ENCODE measurements around the gene PDIA5.

PDIA5 gene

DNA sequence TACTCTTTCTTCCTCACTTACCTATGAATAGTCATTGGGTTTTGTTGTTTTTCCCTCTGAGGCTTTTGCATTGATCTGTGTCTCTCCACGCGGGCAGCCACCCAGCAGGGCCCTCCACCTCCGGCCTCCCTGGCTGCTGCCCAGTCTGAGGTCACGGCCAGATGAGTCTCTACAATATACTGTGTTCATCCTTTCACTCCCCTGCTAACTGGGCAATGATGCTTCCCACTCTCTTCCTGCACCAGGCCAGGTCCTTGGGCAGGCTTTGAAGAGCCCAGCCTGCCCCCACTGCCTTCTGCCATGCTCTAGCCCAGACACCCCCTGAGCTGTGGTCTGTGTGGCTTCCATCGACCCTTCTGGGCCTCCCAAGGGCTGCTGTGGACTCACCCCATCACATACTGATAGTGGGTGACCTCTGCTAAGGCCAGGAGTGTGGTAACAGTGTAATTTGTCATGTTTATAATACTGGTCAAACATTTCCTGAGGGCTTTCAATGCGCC, 18.0 kb downstream of the PDIA5 start:
- peaks cover 22% of the 10 kb centered on the region for H3K4me1 Mint-ChIP-seq
- no peaks in the 10 kb centered on the region for H3K36me3 Mint-ChIP-seq
- no peak for DNase-seq (ENCODE audit: low spot score in 2 of 2)
- no peak overlapping the region for H3K4me3 Mint-ChIP-seq
- H3K9me3 Mint-ChIP-seq = no peaks in the 10 kb centered on the region
- no peak overlapping the region for H3K27ac Mint-ChIP-seq
- no peaks in the 10 kb centered on the region for H3K27me3 Mint-ChIP-seq
- ATAC-seq (ENCODE audit: low read depth) = no peak

DNA sequence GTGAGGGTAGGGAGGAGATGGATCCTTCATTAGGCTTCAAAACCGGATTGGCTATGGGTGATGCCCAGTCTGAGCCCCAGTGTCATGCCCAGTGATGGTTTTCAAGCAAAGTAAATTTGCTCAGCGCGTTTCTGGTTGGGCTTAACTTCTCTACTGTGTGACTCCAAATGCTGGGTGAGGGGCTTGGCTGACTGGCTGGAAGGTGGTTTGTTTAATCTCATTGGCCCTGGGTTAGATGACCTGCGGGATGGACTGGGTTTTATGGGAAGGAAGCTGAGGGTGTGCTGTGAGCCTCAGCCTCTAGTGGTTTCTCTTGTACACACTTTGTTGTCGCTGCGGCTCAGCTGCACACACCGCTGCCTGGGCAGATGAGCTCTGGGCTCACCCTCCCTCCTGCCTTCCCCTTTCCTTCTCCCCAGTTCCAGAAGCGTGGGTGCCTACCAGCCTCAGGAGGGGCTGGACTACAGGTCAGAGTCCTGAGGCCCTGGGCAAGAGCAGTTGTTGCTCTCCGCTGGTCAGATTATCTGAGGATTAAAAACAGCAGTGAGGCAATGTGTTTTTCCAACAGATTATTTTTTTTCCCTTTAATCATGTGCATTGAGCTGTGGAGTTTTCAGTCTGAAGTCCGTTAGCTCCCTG, 18.6 kb downstream of the PDIA5 start:
- Mint-ChIP-seq H3K27ac (no peak overlapping the region), H3K4me1 (peaks cover 22% of the 10 kb centered on the region), H3K9me3 (no peaks in the 10 kb centered on the region), H3K4me3 (no peak overlapping the region), H3K27me3 (no peaks in the 10 kb centered on the region), H3K36me3 (no peaks in the 10 kb centered on the region)
- no peak for ATAC-seq (ENCODE audit: low read depth)
- DNase-seq (ENCODE audit: low spot score in 2 of 2) = no peak

DNA sequence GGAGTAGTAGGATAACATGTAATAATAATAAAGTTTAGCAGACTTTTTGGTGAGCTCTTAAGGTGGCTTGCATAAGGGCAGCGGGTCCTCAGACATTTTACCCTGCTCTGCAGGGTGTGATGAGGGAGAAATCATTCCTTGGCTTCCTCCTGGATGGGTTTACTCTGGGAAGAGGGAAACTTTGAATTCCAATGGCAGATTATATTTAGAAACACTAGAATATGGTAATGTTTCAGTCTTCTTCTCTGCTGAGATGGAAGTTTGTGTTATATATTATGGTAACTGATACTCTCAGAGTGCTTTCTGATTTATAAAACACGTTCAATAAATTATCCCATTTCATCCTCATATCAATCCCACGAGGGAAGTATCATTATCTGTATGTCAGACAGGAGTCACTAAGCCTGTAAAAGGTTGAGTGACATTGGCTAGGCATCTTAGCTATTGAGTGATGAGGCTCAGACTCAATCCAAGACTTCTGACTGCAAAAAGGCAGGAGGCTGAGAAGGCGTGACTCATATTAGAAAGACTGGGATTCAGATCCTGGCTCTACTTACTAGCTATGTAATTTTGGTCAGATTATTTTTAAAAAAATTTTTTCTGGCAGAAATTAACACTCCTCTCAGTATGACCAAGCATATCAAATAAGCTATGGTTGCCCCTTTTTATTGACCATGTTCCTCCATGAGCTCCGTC, 19.3 kb downstream of the PDIA5 start:
- ATAC-seq (ENCODE audit: low read depth) = no peak
- Mint-ChIP-seq H3K36me3 (peaks cover 2% of the 10 kb centered on the region), H3K27ac (no peak overlapping the region), H3K27me3 (no peaks in the 10 kb centered on the region), H3K9me3 (no peaks in the 10 kb centered on the region), H3K4me1 (peaks cover 22% of the 10 kb centered on the region), H3K4me3 (no peak overlapping the region)
- DNase-seq (ENCODE audit: low spot score in 2 of 2) = no peak

DNA sequence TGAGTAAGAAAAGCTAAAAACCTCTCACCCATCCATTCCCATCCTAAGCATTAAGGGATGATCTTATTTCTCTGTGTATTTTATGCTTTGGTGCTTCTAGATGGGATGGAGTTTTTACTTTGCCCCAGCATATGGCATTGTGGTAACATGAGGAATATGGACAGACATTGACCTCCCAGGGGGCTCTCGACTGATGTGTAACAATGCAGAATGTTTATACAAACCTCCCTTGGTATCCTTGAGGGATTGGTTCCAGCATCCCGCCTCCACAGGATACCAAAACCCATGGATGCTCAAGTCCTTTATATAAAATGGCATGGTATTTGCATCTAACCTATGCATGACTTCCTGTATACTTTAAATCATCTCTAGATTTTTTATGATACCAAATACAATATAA, 21.6 kb downstream of the PDIA5 start:
- no peaks in the 10 kb centered on the region for H3K9me3 Mint-ChIP-seq
- no peak for DNase-seq (ENCODE audit: low spot score in 2 of 2)
- peaks cover 6% of the 10 kb centered on the region for H3K36me3 Mint-ChIP-seq
- no peak for ATAC-seq (ENCODE audit: low read depth)
- H3K27me3 Mint-ChIP-seq = no peaks in the 10 kb centered on the region
- H3K4me3 Mint-ChIP-seq = no peak overlapping the region
- H3K4me1 Mint-ChIP-seq = peaks cover 11% of the 10 kb centered on the region
- no peak overlapping the region for H3K27ac Mint-ChIP-seq

DNA sequence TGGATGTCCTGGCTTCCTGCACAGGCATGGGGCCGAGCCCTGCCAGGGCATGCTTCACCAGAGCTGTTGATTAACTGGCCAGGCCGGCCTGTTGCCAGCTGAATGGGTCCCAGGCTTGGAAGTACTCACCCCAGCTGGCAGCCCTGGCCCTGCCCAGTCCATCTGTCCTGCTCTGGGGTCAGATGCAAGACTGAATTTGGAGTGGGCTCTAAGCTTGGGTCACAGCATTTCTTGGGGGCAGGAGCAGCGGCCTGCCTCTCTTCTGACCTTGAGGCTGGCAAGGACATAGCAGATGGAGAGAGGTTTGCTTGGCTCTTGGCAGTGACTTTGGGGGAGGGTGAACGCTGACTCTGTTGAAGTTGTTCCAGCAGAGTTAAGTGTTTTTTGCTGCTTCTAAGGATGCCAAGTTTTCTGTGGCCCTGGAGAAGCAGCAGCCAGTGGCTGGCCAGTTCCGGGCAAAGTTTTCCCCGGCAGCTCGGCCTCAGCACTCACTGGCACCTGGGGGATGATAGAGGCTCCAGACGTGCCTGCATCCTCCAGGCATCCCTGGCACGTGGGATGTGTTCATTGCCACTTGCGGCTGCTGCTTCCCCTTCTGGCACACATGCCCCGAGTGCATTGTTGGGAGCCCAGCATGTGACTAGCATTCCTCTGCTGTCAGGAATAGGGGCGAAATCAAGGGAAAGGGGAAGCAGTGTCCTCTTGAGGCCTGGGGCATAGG, 22.9 kb downstream of the PDIA5 start:
- Mint-ChIP-seq H3K9me3 (no peaks in the 10 kb centered on the region), H3K27ac (no peak overlapping the region), H3K4me3 (no peak overlapping the region), H3K4me1 (peaks cover 3% of the 10 kb centered on the region), H3K27me3 (no peaks in the 10 kb centered on the region), H3K36me3 (peaks cover 6% of the 10 kb centered on the region)
- DNase-seq (ENCODE audit: low spot score in 2 of 2) = no peak
- no peak for ATAC-seq (ENCODE audit: low read depth)

DNA sequence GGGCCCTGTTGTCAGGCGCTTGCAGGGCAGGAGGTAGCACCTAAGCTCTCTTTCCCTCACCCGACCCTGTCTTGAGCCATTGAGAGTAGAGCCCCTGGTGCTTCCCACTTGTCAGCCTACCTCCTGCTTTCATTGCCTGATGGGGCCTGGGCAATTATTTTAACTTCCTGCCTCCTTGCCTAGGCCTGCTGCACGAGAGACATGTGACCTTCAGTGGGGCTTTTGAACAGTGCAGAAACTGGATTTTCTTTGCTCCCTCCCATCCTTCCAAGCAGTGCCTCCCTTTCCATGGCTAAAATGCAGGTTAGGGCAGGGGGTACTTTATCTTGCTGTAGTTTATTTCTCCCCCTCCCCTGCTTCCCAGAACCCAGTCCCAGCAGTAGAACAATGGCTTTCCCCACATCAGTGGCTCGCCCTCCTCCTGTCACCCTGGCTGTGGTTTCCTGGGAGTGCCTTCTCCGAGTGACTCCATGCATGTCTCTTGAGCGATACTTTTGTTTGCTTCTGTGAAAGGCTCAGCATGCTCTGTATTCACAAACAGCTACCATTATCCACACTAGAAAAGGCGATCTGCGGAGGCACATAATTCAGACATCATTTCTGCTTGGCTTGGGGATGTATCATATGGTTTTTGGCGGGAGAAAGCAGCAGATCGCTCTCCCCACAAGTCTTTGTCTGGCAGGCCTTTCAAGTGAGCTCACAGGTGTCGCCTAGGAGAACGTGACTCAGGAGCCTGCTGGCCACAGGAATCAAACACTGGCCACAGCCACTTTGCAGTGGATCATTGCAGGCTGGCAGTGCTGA, 24.1 kb downstream of the PDIA5 start:
- Mint-ChIP-seq H3K27ac (no peak overlapping the region), H3K9me3 (no peaks in the 10 kb centered on the region), H3K4me3 (no peak overlapping the region), H3K36me3 (peaks cover 6% of the 10 kb centered on the region), H3K27me3 (no peaks in the 10 kb centered on the region), H3K4me1 (no peaks in the 10 kb centered on the region)
- ATAC-seq (ENCODE audit: low read depth) (no peak), DNase-seq (ENCODE audit: low spot score in 2 of 2) (no peak)

DNA sequence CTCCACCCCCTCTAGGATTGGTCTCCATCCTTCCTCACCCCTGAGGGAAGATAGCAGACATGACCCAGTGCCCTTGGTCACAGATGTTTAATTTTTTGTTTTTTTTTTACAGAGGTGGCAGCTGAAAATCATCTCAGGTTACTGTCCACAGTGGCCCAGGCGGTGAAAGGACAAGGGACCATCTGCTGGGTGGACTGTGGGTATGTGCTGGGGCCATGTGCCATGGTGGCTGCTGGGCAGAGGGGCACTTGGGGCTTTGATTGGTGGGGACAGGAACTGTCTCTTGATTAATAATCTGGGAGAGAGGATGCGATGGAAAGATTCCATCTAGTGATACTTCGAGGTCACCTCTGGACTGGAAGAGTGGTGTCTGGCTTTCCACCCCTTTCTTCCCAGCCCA, 25.4 kb downstream of the PDIA5 start:
- Mint-ChIP-seq H3K4me3 (no peak overlapping the region), H3K27me3 (no peaks in the 10 kb centered on the region), H3K4me1 (no peaks in the 10 kb centered on the region), H3K27ac (no peak overlapping the region), H3K36me3 (peaks cover 10% of the 10 kb centered on the region), H3K9me3 (no peaks in the 10 kb centered on the region)
- DNase-seq (ENCODE audit: low spot score in 2 of 2) (no peak), ATAC-seq (ENCODE audit: low read depth) (no peak)

DNA sequence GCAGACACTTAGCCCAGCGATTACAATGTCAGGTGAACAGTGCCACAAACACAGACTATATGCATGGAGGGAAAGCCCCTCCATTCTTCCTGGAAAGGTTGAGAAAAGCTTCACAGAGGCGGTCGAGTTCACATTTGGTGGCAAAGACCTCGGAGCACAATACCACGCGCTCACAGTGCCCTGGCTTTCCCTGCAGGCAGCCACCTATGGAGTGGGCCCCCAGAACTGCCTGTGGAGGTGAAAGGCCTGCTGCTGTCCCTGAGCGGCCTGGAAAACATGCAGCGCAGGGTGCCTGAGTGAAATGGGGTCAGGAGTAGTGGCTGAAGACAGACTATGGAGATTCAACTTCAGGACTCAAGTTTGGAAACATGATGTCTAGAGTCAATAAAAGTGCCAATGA, 26.9 kb downstream of the PDIA5 start:
- Mint-ChIP-seq H3K27ac (no peak overlapping the region), H3K4me1 (no peaks in the 10 kb centered on the region), H3K4me3 (no peak overlapping the region), H3K36me3 (peaks cover 12% of the 10 kb centered on the region), H3K9me3 (no peaks in the 10 kb centered on the region), H3K27me3 (no peaks in the 10 kb centered on the region)
- ATAC-seq (ENCODE audit: low read depth) = no peak
- no peak for DNase-seq (ENCODE audit: low spot score in 2 of 2)

DNA sequence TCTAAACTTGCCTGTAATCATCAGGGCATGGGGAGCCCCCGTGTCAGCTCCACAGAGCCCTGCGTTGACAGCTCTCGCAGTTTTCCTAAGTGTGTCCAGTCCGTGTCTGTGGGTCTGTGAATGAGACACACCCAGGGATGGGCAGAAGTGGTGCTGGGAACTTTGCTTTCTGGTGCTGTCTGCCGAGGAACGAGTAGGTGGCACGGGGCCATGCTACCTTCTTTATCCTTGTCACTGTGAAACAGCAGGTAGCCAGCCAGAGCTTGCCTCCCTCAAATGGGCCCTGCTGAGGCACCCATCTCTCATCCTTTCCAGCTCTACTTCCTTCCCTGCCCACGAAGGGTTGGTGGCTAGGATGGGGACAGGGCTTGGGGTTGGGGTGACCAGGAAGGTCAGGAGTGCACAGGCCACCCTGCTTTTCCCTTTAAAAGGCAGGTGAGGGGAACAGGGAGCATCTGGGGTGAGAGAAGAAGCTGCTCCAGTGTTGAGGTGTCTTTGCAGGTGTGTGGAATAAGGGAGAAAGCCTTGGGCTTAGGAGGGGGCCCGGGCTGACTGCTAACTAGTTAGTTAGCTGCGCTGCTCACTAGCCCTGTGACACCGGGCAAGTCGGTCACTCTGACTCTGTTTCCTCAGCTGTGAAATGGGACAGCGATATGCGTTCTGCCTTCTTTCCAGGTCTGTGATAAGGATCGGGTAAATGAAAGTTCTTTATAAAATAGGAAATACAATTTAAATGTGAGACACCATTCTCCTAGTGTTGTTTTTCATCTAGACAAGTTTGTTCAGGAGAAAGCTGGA, 27.9 kb downstream of the PDIA5 start:
- Mint-ChIP-seq H3K36me3 (peaks cover 16% of the 10 kb centered on the region), H3K4me3 (no peak overlapping the region), H3K27me3 (no peaks in the 10 kb centered on the region), H3K4me1 (no peaks in the 10 kb centered on the region), H3K9me3 (no peaks in the 10 kb centered on the region), H3K27ac (no peak overlapping the region)
- DNase-seq (ENCODE audit: low spot score in 2 of 2) = no peak
- ATAC-seq (ENCODE audit: low read depth) = no peak

DNA sequence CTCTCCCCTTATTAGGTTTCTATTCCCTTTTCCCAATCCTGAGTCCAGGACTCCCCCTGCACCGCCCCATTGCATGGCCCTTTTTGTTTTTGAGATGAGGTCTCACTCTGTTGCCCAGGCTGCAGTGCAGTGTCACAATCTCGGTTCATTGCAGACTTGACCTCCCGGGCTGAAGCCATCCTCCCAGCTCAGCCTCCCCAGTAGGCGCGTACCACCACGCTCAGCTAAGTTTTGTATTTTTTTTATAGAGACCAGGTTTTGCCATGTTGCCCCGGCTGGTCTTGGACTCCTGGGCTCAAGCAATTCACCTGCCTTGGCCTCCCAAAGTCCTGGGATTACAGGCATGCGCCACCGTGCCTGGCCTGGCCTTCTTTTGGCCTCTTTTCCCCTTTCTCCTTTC, 29.3 kb downstream of the PDIA5 start:
- no peaks in the 10 kb centered on the region for H3K9me3 Mint-ChIP-seq
- H3K27me3 Mint-ChIP-seq = no peaks in the 10 kb centered on the region
- H3K4me3 Mint-ChIP-seq = no peak overlapping the region
- H3K36me3 Mint-ChIP-seq = peaks cover 14% of the 10 kb centered on the region
- ATAC-seq (ENCODE audit: low read depth) = no peak
- no peak for DNase-seq (ENCODE audit: low spot score in 2 of 2)
- no peaks in the 10 kb centered on the region for H3K4me1 Mint-ChIP-seq
- no peak overlapping the region for H3K27ac Mint-ChIP-seq

DNA sequence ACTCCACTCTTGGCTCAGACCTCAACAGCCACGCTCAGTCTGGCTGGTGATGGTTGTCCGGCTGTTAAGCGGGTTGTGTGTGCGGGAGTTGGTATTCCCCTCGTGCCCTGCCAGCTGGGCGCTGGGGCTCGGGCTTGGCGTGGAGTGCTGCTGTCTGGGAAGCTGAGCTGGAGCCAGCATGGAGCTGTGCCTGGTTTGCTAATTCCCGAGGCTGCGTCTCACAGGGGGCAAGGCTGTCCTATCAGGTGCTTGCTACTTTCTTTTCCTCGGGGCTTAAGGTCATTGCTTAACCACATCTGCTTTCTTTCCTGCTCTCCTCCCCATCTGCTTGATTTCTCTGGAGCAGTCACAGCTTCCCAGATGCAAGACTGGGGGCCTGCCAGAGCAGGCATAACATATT, 29.9 kb downstream of the PDIA5 start:
- Mint-ChIP-seq H3K4me1 (no peaks in the 10 kb centered on the region), H3K4me3 (no peak overlapping the region), H3K36me3 (peaks cover 13% of the 10 kb centered on the region), H3K27me3 (no peaks in the 10 kb centered on the region), H3K9me3 (no peaks in the 10 kb centered on the region), H3K27ac (no peak overlapping the region)
- ATAC-seq (ENCODE audit: low read depth) (no peak), DNase-seq (ENCODE audit: low spot score in 2 of 2) (no peak)

DNA sequence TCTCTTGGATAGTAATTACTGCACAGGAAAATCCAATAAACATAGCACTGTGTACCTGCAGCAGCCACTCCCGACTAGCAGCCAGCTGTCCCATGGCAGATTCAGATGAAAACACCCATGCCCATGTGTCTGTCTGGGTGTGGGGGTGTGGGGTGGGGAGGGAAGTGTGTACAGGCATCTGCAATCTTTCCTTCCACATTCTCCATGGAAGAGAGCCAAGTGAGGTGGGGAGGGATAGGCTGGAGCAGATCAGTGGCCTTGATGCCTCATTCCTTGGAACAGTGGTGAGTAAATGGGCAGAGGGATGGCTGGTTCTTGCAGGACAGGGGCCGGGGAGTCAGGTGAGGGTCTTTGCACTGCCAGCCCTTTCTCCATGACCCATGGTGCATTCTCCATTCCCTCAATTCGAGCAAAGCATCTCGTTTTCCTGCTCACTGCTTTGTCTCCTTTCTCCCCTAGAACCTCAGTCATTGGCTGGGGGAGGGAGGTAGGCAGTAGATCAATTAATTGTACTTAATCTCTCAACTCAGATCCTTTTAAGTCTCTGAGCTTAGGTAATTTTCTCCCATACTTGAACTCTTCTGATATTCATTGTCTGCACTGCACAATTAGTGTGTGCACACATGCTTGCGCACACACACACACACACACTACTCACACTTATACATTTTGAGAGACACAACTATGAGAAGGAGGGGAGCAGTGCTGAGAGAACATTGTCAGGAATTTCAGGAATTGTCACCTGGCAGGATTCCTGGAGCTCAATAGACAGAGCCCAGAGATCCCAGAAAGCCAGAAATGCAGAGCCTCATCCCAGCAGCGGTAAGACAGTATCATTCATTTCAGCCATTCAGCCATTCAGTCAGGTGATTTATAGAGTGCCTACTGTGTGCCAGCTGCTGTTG, 31.9 kb downstream of the PDIA5 start:
- ATAC-seq (ENCODE audit: low read depth) (no peak), DNase-seq (ENCODE audit: low spot score in 2 of 2) (no peak)
- Mint-ChIP-seq H3K27me3 (no peaks in the 10 kb centered on the region), H3K36me3 (peaks cover 15% of the 10 kb centered on the region), H3K9me3 (no peaks in the 10 kb centered on the region), H3K4me1 (no peaks in the 10 kb centered on the region), H3K27ac (no peak overlapping the region), H3K4me3 (no peak overlapping the region)
